ENCODE data around the gene RFLNA. TPM values are rescaled to one million over a fixed set of nuclear protein-coding genes. Genes with fewer than 3 reads are reported as not detected.

The RFLNA gene
- total and polyA plus RNA-seq, 3 experiments from 2014 or later: not detected

DNA sequence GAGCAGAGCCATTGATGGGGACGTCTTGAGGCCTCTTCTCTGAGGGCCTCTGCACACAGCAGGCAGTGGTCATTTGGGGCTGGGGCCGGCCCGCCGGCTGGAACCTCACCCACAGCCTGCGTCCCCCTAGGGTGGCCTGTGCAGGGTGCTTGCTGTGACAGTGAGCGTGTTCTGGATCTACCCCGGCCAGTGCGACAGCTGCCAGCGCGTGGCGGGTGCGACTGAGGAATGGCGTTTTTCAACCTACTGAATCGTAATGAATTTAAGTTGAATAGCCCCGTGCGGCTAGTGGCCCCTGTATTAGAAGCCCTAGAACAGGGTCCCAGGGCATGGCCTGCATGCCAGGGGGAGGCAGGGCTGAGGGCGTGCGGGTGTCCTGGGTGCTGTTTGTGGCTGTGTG is 13.8 kb downstream of the RFLNA start:
- H3K27me3 Mint-ChIP-seq: peaks cover 0 to 4% of the 10 kb centered on the region in 2 donors
- no peaks in the 10 kb centered on the region for H3K27me3 ChIP-seq (ENCODE audit: insufficient read depth, low read length, poor library complexity, severe bottlenecking)
- H3K4me3 ChIP-seq (ENCODE audit: low read length): no peak overlapping the region
- ChIA-PET CTCF (no interaction called here), POLR2A (no interaction called here)
- H3K4me3 Mint-ChIP-seq: no peak overlapping the region
- no peak for DNase-seq
- H3K9me3 Mint-ChIP-seq: no peaks in the 10 kb centered on the region
- H3K4me1 ChIP-seq (ENCODE audit: insufficient read depth, low read length): no peaks in the 10 kb centered on the region
- no peak overlapping the region for H3K27ac Mint-ChIP-seq
- no peaks in the 10 kb centered on the region for H3K9me3 ChIP-seq (ENCODE audit: low read length)
- H3K36me3 ChIP-seq (ENCODE audit: insufficient read depth, low read length): no peaks in the 10 kb centered on the region
- H3K4me1 Mint-ChIP-seq: no peaks in the 10 kb centered on the region
- no peaks in the 10 kb centered on the region for H3K36me3 Mint-ChIP-seq
- no peak overlapping the region for H3K27ac ChIP-seq (ENCODE audit: low read depth, low read length)

DNA sequence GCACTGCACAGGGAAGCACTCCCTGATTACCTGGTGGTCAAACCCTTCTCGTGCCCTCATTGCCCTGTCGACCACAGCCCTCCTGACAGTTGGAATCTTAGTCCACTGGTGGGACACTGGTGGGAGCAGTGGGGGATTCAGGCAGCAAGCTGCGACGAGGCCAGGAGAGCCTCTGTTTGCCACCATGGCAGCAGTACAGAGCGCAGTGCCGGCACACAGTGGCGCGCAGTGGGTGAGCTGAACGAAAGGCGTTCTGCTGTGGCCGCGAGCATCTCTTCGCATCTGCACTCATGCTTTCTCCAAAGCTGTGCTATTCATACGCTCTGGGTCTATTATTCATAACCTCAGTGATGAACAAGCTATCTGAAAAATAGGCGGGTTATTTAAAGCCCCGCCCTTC is 14.3 kb downstream of the RFLNA start:
- POLR2A ChIA-PET: no interaction called here
- CTCF ChIA-PET: no interaction called here
- Histone ChIP-seq H3K9me3 (ENCODE audit: low read length) (no peaks in the 10 kb centered on the region), H3K36me3 (ENCODE audit: insufficient read depth, low read length) (no peaks in the 10 kb centered on the region), H3K27me3 (ENCODE audit: insufficient read depth, low read length, poor library complexity, severe bottlenecking) (no peaks in the 10 kb centered on the region), H3K4me1 (ENCODE audit: insufficient read depth, low read length) (no peaks in the 10 kb centered on the region), H3K4me3 (ENCODE audit: low read length) (no peak overlapping the region), H3K27ac (ENCODE audit: low read depth, low read length) (no peak overlapping the region)
- Mint-ChIP-seq H3K27me3 (peaks cover 0 to 4% of the 10 kb centered on the region in 2 donors), H3K4me3 (no peak overlapping the region), H3K27ac (no peak overlapping the region), H3K4me1 (no peaks in the 10 kb centered on the region), H3K9me3 (no peaks in the 10 kb centered on the region), H3K36me3 (no peaks in the 10 kb centered on the region)
- DNase-seq: no peak

DNA sequence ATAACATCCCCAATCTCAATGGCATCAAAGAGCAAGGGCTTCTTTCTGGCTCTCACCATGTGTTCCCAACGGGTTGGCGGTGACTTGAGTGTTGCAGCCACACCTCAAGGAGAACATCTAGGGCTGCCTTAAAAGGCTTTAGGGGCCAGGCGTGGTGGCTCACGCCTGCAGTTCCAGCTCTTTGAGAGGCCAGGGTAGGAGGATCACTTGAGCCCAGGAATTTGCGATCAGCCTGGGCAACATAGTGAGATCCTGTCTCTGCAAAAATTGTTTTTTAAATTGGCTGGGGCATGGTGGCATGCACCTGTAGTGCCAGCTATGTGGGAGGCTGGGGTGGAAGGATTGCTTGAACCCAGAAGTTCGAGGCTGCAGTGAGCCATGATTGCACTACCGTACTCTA is 14.9 kb downstream of the RFLNA start:
- Mint-ChIP-seq H3K27ac (no peak overlapping the region), H3K9me3 (no peaks in the 10 kb centered on the region), H3K4me3 (no peak overlapping the region), H3K36me3 (no peaks in the 10 kb centered on the region), H3K27me3 (peaks cover 0 to 3% of the 10 kb centered on the region in 2 donors), H3K4me1 (no peaks in the 10 kb centered on the region)
- H3K36me3 ChIP-seq (ENCODE audit: insufficient read depth, low read length): no peaks in the 10 kb centered on the region
- DNase-seq: no peak
- no peaks in the 10 kb centered on the region for H3K9me3 ChIP-seq (ENCODE audit: low read length)
- H3K27me3 ChIP-seq (ENCODE audit: insufficient read depth, low read length, poor library complexity, severe bottlenecking): no peaks in the 10 kb centered on the region
- no peak overlapping the region for H3K4me3 ChIP-seq (ENCODE audit: low read length)
- no peaks in the 10 kb centered on the region for H3K4me1 ChIP-seq (ENCODE audit: insufficient read depth, low read length)
- no peak overlapping the region for H3K27ac ChIP-seq (ENCODE audit: low read depth, low read length)
- POLR2A ChIA-PET: no interaction called here
- CTCF ChIA-PET: no interaction called here

DNA sequence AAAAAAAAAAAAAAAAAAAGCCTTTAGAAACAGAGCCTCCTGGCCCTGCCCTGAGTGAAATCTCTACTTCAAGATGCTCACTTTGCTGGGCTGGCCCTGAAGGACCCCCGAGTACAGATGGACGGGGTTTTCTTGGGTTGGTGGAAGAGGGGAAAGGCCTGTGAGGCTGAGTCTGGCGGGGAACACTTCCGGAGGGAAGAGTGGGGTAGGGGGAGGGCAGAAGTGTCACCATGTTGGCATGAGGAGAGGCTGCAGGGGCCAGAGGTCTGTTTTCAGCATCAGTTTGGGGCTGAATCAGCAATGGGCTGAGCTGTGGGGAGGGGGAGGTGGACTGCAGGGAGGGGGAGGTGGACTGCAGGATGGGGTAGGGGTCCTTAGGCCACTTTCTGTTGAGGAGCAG is 15.3 kb downstream of the RFLNA start:
- Mint-ChIP-seq H3K27ac (no peak overlapping the region), H3K27me3 (no peaks in the 10 kb centered on the region), H3K4me3 (no peak overlapping the region), H3K36me3 (no peaks in the 10 kb centered on the region), H3K9me3 (no peaks in the 10 kb centered on the region), H3K4me1 (no peaks in the 10 kb centered on the region)
- POLR2A ChIA-PET: no interaction called here
- H3K27ac ChIP-seq (ENCODE audit: low read depth, low read length): no peak overlapping the region
- H3K27me3 ChIP-seq (ENCODE audit: insufficient read depth, low read length, poor library complexity, severe bottlenecking): no peaks in the 10 kb centered on the region
- H3K9me3 ChIP-seq (ENCODE audit: low read length): no peaks in the 10 kb centered on the region
- CTCF ChIA-PET: no interaction called here
- H3K4me3 ChIP-seq (ENCODE audit: low read length): no peak overlapping the region
- H3K36me3 ChIP-seq (ENCODE audit: insufficient read depth, low read length): no peaks in the 10 kb centered on the region
- H3K4me1 ChIP-seq (ENCODE audit: insufficient read depth, low read length): no peaks in the 10 kb centered on the region
- DNase-seq: no peak

DNA sequence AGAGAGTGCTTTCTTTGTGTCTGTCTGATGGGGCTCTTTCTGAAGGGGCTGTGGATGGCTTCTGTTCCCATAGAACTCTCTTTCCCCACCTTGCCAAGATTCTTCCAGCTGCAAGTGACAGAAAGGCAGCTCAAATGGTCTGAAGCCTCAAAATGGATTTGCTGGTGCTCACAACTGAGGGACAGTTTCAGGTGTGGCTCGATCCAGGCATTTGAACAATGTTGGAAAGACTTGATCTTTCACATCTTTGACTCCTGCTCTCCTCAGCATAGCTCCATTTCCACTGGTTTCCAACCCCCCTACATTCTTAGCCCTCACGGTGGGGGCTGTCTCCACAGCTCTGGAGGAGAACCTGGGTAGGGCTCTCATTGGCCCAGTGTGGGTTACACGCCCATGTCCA is 15.9 kb downstream of the RFLNA start:
- POLR2A ChIA-PET: no interaction called here

DNA sequence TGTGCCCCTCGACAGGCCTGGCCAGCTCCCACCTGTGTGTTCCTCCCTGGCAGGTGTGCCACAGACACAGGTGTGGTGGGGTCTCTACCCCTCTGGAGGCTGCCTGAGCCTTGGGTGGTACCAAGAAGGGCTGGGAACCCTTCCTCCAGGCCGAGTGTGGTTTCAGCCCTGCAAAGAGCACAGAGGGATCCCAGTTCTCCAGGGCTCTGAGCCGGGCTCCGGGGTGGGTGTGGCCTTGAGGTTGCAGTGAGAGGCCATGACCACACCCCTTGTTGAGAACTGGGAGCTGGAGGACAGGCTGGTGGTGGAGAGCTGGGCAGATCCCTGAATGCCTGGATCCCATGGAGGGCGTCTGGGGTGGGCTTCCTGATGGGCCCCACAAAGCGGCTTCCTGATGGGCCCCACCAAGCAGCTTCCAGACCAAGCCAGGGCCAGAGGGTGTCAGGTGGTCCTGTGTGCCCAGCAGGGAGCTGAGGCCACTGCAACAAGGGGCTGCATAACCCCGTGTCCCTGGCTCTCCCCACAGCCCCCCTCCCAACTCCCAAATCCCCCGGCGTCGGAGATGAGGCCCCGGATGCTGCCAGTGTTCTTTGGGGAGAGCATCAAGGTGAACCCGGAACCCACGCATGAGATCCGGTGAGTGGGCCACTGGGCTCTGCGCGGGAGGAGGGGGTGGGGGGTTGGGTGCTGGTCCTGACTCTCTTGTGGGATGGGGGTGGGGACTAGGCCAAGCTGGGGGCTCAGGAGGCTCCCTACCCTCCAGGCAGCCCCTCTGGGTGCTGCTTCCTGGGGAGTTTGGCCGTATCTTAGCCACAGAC is 16.6 kb downstream of the RFLNA start:
- DNase-seq: no peak
- H3K27ac ChIP-seq (ENCODE audit: low read depth, low read length): no peak overlapping the region
- H3K36me3 ChIP-seq (ENCODE audit: insufficient read depth, low read length): no peaks in the 10 kb centered on the region
- no peaks in the 10 kb centered on the region for H3K4me1 ChIP-seq (ENCODE audit: insufficient read depth, low read length)
- Mint-ChIP-seq H3K27ac (no peak overlapping the region), H3K4me1 (no peaks in the 10 kb centered on the region), H3K4me3 (no peak overlapping the region), H3K27me3 (no peaks in the 10 kb centered on the region), H3K9me3 (no peaks in the 10 kb centered on the region), H3K36me3 (no peaks in the 10 kb centered on the region)
- H3K9me3 ChIP-seq (ENCODE audit: low read length): no peaks in the 10 kb centered on the region
- POLR2A ChIA-PET: no interaction called here
- H3K4me3 ChIP-seq (ENCODE audit: low read length): no peak overlapping the region
- CTCF ChIA-PET: no interaction called here
- H3K27me3 ChIP-seq (ENCODE audit: insufficient read depth, low read length, poor library complexity, severe bottlenecking): no peaks in the 10 kb centered on the region

More for the DNA sequence above, 15.9 kb downstream of the RFLNA start:
- no peaks in the 10 kb centered on the region for H3K4me1 Mint-ChIP-seq
- CTCF ChIA-PET: no interaction called here
- H3K27ac Mint-ChIP-seq: no peak overlapping the region
- H3K9me3 Mint-ChIP-seq: no peaks in the 10 kb centered on the region
- no peaks in the 10 kb centered on the region for H3K27me3 ChIP-seq (ENCODE audit: insufficient read depth, low read length, poor library complexity, severe bottlenecking)
- no peaks in the 10 kb centered on the region for H3K4me1 ChIP-seq (ENCODE audit: insufficient read depth, low read length)
- no peaks in the 10 kb centered on the region for H3K36me3 Mint-ChIP-seq
- H3K36me3 ChIP-seq (ENCODE audit: insufficient read depth, low read length): no peaks in the 10 kb centered on the region
- no peak overlapping the region for H3K27ac ChIP-seq (ENCODE audit: low read depth, low read length)
- H3K4me3 Mint-ChIP-seq: no peak overlapping the region
- DNase-seq: no peak
- H3K9me3 ChIP-seq (ENCODE audit: low read length): no peaks in the 10 kb centered on the region
- no peaks in the 10 kb centered on the region for H3K27me3 Mint-ChIP-seq
- H3K4me3 ChIP-seq (ENCODE audit: low read length): no peak overlapping the region

DNA sequence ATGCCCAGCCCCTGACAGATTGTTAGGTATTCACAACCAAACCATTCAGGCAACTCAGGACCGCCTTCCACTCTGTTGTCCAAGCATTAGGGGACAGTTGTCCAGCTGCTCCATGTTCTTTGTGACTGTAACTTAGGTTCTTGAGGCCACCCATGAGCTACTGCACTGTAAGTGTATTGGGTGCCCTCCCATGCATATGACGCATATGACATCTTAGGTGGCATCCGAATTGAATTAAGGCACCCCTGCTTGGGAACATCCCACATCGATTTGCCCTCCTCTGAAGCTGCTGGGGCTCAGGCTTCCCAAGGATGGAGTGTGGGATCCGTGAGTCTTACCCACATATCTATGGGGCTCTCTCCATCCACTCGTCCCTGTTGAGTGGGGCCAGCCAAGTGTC is 17.7 kb downstream of the RFLNA start:
- no peaks in the 10 kb centered on the region for H3K9me3 Mint-ChIP-seq
- peaks cover 0 to 2% of the 10 kb centered on the region in 2 donors for H3K27me3 Mint-ChIP-seq
- H3K27ac Mint-ChIP-seq: no peak overlapping the region
- no peaks in the 10 kb centered on the region for H3K27me3 ChIP-seq (ENCODE audit: insufficient read depth, low read length, poor library complexity, severe bottlenecking)
- no peaks in the 10 kb centered on the region for H3K36me3 ChIP-seq (ENCODE audit: insufficient read depth, low read length)
- no peak for DNase-seq
- H3K4me1 Mint-ChIP-seq: no peaks in the 10 kb centered on the region
- H3K36me3 Mint-ChIP-seq: no peaks in the 10 kb centered on the region
- ChIA-PET CTCF (no interaction called here), POLR2A (no interaction called here)
- H3K9me3 ChIP-seq (ENCODE audit: low read length): no peaks in the 10 kb centered on the region
- H3K4me3 ChIP-seq (ENCODE audit: low read length): no peak overlapping the region
- H3K4me3 Mint-ChIP-seq: no peak overlapping the region
- H3K4me1 ChIP-seq (ENCODE audit: insufficient read depth, low read length): no peaks in the 10 kb centered on the region
- no peak overlapping the region for H3K27ac ChIP-seq (ENCODE audit: low read depth, low read length)

DNA sequence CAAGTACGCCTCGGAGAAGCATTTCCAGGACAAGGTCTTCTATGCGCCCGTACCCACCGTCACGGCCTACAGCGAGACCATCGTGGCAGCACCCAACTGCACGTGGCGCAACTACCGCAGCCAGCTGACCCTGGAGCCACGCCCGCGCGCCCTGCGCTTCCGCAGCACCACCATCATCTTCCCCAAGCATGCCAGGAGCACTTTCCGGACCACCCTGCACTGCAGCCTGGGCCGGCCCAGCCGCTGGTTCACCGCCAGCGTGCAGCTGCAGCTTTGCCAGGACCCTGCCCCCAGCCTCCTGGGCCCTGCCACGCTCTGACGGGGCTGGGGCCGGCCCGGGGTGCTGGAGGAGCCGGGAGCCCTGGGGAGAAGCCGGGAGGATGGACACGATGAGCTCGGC is 19.3 kb downstream of the RFLNA start:
- H3K4me3 ChIP-seq (ENCODE audit: low read length): no peak overlapping the region
- no peaks in the 10 kb centered on the region for H3K9me3 ChIP-seq (ENCODE audit: low read length)
- DNase-seq: no peak
- no peaks in the 10 kb centered on the region for H3K36me3 ChIP-seq (ENCODE audit: insufficient read depth, low read length)
- ChIA-PET POLR2A (no interaction called here), CTCF (no interaction called here)
- Mint-ChIP-seq H3K9me3 (no peaks in the 10 kb centered on the region), H3K4me3 (no peak overlapping the region), H3K27me3 (peaks cover 0 to 4% of the 10 kb centered on the region in 2 donors), H3K4me1 (no peaks in the 10 kb centered on the region), H3K27ac (no peak overlapping the region), H3K36me3 (no peaks in the 10 kb centered on the region)
- H3K27me3 ChIP-seq (ENCODE audit: insufficient read depth, low read length, poor library complexity, severe bottlenecking): no peaks in the 10 kb centered on the region
- H3K27ac ChIP-seq (ENCODE audit: low read depth, low read length): no peak overlapping the region
- H3K4me1 ChIP-seq (ENCODE audit: insufficient read depth, low read length): no peaks in the 10 kb centered on the region

DNA sequence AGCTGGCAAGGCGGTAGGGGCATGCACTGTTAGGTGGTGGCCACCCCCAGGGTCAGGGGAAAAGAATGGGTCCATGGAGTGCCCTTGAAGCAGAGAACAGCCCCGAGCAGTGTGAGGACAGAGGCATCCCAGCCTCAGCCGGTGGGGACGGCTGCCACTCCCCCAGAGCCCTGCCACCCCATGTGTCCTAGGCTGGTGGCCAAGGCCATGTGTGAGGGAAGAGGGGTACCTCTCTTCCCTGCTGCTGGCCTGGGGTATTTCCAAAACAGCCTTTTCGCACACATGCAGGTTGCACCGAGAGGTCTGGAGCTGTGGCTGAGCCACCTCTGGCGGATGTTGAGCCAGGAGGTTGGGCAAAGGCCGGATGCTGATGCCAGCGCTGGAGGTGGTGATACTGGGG is 19.9 kb downstream of the RFLNA start:
- no peak overlapping the region for H3K27ac ChIP-seq (ENCODE audit: low read depth, low read length)
- DNase-seq: no peak
- H3K4me1 Mint-ChIP-seq: no peaks in the 10 kb centered on the region
- no peak overlapping the region for H3K4me3 ChIP-seq (ENCODE audit: low read length)
- ChIA-PET POLR2A (no interaction called here), CTCF (no interaction called here)
- no peaks in the 10 kb centered on the region for H3K9me3 ChIP-seq (ENCODE audit: low read length)
- no peak overlapping the region for H3K27ac Mint-ChIP-seq
- no peaks in the 10 kb centered on the region for H3K27me3 ChIP-seq (ENCODE audit: insufficient read depth, low read length, poor library complexity, severe bottlenecking)
- no peaks in the 10 kb centered on the region for H3K9me3 Mint-ChIP-seq
- peaks cover 0 to 4% of the 10 kb centered on the region in 2 donors for H3K27me3 Mint-ChIP-seq
- no peaks in the 10 kb centered on the region for H3K36me3 Mint-ChIP-seq
- H3K4me3 Mint-ChIP-seq: no peak overlapping the region
- H3K4me1 ChIP-seq (ENCODE audit: insufficient read depth, low read length): no peaks in the 10 kb centered on the region
- no peaks in the 10 kb centered on the region for H3K36me3 ChIP-seq (ENCODE audit: insufficient read depth, low read length)
